Measurements from ENCODE around the gene INPP4A.

The INPP4A gene

DNA sequence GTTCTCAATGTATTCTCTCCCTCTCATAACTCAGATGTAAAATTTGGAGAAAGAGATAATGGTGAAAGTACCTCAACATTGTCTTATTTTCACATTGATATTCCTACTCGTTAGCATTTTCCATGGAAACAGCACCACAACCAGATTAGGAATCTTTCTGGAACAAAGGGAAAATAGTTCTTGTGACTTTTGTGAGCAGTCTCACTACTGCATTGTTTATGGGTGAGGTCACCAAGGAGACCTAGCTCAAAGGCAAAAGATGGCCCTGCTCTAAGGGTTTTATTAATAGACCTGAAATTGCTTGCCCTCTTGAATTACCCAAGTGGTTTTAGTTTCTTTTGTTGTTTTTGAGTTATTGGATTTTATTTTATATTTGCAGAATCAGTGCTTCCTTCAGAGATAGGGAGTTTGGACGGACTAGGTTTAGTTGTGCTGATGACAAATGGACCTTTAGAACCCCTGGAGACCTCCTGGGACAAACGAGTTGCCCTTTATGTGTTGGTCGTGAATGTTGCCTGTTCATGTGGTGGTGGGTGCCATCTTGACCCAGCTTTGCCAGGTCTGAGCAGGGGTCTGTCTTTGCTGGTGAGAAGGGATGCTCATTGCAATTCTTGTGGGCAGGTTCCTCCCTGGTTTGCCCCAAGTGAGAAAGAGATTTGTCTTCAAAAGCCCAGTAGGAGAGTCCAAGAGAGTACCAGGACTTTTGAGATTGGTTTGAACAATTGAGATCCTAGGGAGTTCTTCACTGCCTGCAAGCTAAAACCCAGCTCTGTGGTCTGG, 58.1 kb downstream of the INPP4A start:
- TF ChIP-seq CTCF (IDR thresholded peaks at IDR 0.05; ENCODE audit: borderline replicate concordance, insufficient read depth, low read depth, low read length), result no peak
- no peak overlapping the region for H3K4me3 ChIP-seq (ENCODE audit: low read depth, low read length)

DNA sequence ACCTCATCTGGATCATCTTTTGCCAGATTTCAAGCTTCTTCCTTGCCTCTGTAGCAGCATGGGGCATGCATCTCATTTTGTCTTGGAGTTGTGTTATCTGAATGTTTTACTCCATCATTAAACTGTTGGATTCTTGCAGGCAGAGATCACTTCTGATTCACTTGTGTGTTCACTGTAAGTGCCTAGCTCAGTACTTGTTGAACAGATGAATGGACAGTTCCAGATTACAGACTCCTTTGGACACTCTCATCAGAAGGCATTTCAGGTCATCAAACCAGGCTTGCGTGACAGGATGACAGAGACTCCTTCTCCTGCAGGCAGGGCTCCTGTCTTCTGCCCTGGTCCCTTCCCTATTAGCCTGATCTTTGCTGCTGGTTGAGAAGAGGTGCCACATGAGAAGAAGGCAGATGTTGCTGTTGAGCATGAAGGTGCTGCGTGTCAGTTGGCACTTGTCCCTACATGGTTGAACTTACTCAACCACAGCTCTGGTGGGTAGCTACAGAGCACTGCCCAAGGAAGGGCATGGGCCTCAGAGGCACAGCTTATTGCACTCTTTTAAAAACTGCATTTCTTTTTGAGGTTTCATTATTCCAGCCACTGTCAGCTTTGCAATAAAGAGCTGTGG, 58.9 kb downstream of the INPP4A start:
- TF ChIP-seq CTCF (IDR thresholded peaks at IDR 0.05; ENCODE audit: borderline replicate concordance, insufficient read depth, low read depth, low read length), result no peak
- no peak overlapping the region for H3K4me3 ChIP-seq (ENCODE audit: low read depth, low read length)

DNA sequence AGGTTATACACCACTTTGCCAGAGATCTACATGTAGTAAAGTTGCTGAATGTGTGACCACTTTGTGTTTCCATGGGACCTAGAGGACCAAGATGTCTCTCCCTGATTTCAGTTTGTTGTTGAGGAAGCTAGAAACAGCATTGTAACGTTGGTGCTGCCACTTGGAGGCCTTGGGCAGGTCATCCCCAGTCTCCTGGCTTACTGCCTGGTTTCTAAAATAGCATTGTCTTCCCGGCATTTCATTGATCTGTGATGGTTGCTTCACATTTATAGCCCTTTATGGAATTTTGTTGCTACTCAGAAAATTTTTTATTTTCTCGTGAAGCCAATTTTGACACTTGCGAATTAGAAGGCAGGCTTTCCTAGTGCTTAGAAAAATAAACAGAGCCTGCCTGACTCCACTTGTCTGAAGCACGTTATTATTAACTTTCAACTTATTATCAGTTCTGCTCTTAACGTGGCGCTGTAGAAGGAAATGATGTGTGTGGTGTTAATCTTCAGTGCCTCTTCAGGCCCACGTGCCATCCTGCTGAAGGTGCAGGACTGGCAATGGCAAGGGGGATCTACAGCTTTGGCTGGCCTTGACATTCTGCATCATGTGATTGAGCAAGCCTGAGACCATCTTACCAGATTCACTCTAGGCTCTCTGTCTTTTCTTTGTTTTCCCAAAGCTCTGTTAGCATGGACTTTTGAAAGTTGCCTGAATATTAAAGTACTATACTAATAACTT, 59.9 kb downstream of the INPP4A start:
- H3K4me3 ChIP-seq (ENCODE audit: low read depth, low read length), result no peak overlapping the region
- TF ChIP-seq CTCF (IDR thresholded peaks at IDR 0.05; ENCODE audit: borderline replicate concordance, insufficient read depth, low read depth, low read length), result no peak

DNA sequence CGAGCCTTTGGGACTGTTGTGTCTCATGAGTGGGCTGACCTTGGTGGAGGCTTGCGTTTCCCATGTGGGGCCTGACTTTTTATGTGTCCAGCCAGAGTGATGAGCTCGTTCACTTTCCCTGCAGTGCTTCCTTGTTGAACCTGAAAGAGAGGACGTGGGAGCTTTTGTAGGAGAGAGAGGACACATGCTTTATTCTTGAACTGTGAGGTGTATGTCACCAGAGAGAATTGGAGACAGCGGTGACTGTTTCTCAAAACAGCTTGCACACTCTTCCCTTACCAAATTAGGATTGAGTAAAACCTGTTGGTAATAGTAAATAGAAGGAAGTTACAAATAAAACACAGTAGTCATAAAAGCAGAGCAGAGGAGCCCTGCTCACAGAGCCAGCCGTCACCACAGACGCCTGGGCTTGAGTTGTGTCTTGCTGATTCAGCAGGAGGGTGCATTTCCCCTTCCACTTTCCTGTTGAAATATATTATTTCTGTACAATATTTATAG, 60.7 kb downstream of the INPP4A start:
- TF ChIP-seq CTCF (IDR thresholded peaks at IDR 0.05; ENCODE audit: borderline replicate concordance, insufficient read depth, low read depth, low read length), result no peak
- no peak overlapping the region for H3K4me3 ChIP-seq (ENCODE audit: low read depth, low read length)

GRCh38 chr2:98505971-98506664, 61.5 kb downstream of the INPP4A start:
- no peak for TF ChIP-seq CTCF (IDR thresholded peaks at IDR 0.05; ENCODE audit: borderline replicate concordance, insufficient read depth, low read depth, low read length)
- H3K4me3 ChIP-seq (ENCODE audit: low read depth, low read length), result no peak overlapping the region

- H3K4me3 ChIP-seq (ENCODE audit: low read depth, low read length), result no peak overlapping the region
- no peak for TF ChIP-seq CTCF (IDR thresholded peaks at IDR 0.05; ENCODE audit: borderline replicate concordance, insufficient read depth, low read depth, low read length)
Observed at GRCh38 chr2:98506881-98507280, 62.2 kb downstream of the INPP4A start.

All from GM12875 (cell line).